Tibial nerve (tissue), 4 donors: Measurements from ENCODE around the gene WNT9B. TPM values are rescaled to one million over a fixed set of nuclear protein-coding genes. Genes with fewer than 3 reads are reported as not detected.

Source experiments
- DNase-seq, 2 donors: peaks; one replicate each; pipeline ENCODE4 v3.0.0-alpha.2; 2019; ENCODE audit warnings: low spot score in 2 of 2
- H3K27ac ChIP-seq, 4 donors: fragments of 200-600 bp; sonication (generic) in 3 of 4; one replicate each; pipeline ENCODE4 v1.5.1; 2017 to 2019; ENCODE audit warnings: mild to moderate bottlenecking in 1 of 4
- H3K27me3 ChIP-seq, 2 donors: fragments of 200-600 bp; sonication (generic) in 1 of 2; one replicate each; pipeline versions ENCODE4 v1.5.1 to v1.6.0; 2017 to 2019
- H3K36me3 ChIP-seq, 3 donors: fragments of 200-600 bp; sonication (generic); one replicate each; pipeline ENCODE4 v1.5.1; 2018 to 2019
- H3K4me1 ChIP-seq, 4 donors: fragments of 200-600 bp; sonication (generic) in 3 of 4; one replicate each; pipeline ENCODE4 v1.5.1; 2017 to 2019
- H3K4me3 ChIP-seq, 4 donors: fragments of 200-600 bp; sonication (generic) in 3 of 4; one replicate each; pipeline ENCODE4 v1.5.1; 2017 to 2019; ENCODE audit warnings: mild to moderate bottlenecking in 1 of 4, moderate library complexity in 1 of 4
- H3K9me3 ChIP-seq, 4 donors: fragments of 200-600 bp; sonication (generic) in 3 of 4; one replicate each; pipeline ENCODE4 v1.5.1; 2017 to 2019
- CTCF ChIP-seq, 5 experiments: fragments of 200-600 bp in 3 of 5; fragments of 450-650 bp in 2 of 5; sonication (generic) in 3 of 5; IDR thresholded peaks; one replicate each; pipeline ENCODE4 v1.5.1; 2016 to 2019; ENCODE audit warnings: antibody characterized with exemption in 5 of 5, mild to moderate bottlenecking in 3 of 5, moderate library complexity in 2 of 5
- EP300 ChIP-seq, 2 donors: sonication (generic); formaldehyde crosslinking; IDR thresholded peaks; one replicate each; pipeline ENCODE4 v1.6.1; 2017; ENCODE audit warnings: antibody characterized with exemption in 2 of 2, mild to moderate bottlenecking in 1 of 2
- POLR2A ChIP-seq, 2 donors: fragments of 450-650 bp; IDR thresholded peaks; one replicate each; pipeline ENCODE4 v1.6.1; 2017; ENCODE audit warnings: antibody characterized with exemption in 2 of 2, mild to moderate bottlenecking in 2 of 2, moderate library complexity in 2 of 2
- WGBS, 2 donors: methylation state at CpG; one replicate each; pipeline ENCODE4 v1.1.5; 2018; 5-methylcytosine and 5-hydroxymethylcytosine counted together
- small RNA-seq: library from RNA; depleted of rRNA; stranded (forward); fragments of <200 nt; gene quantifications from one replicate; pipeline ENCODE3, GENCODE V24; 2016
- total RNA-seq, 4 donors: library from RNA; depleted of rRNA; stranded (reverse); fragments of >200 nt; gene quantifications; one replicate each; pipeline ENCODE4 v1.1.0, GENCODE V29; 2016

WNT9B gene
- total RNA-seq, 4 donors from 2014 or later = 0.78 to 0.90 TPM; not detected in 2

- Histone ChIP-seq H3K27ac (peak overlapping the region in 1 of 4 donors; percentile 23), H3K4me3 (no peak overlapping the region), H3K36me3 (peaks cover 6 to 57% (median 34%) of the 10 kb centered on the region in 3 donors), H3K9me3 (no peaks in the 10 kb centered on the region), H3K4me1 (peaks cover 0 to 54% (median 11%) of the 10 kb centered on the region in 4 donors), H3K27me3 (no peaks in the 10 kb centered on the region)
- no peak for DNase-seq
- 46 to 58% methylated on average over 6 of the region's 6 CpGs for WGBS, 2 donors
- no peak for TF ChIP-seq EP300 (IDR thresholded peaks at IDR 0.05)
- no peak for TF ChIP-seq CTCF (IDR thresholded peaks at IDR 0.05)
- TF ChIP-seq POLR2A (IDR thresholded peaks at IDR 0.05) = no peak
Observed at GRCh38 chr17:46929413-46929812, 78.0 kb downstream of the WNT9B start.

- peaks cover 6 to 64% (median 35%) of the 10 kb centered on the region in 3 donors for H3K36me3 ChIP-seq
- no peak for DNase-seq
- no peak overlapping the region for H3K27ac ChIP-seq
- peaks cover 0 to 48% (median 5%) of the 10 kb centered on the region in 4 donors for H3K4me1 ChIP-seq
- no peak overlapping the region for H3K4me3 ChIP-seq
- 77 to 84% methylated on average over 4 of the region's 4 CpGs for WGBS, 2 donors
- no peaks in the 10 kb centered on the region for H3K27me3 ChIP-seq
- H3K9me3 ChIP-seq = no peaks in the 10 kb centered on the region
- TF ChIP-seq CTCF (IDR thresholded peaks at IDR 0.05) = no peak
- no peak for TF ChIP-seq EP300 (IDR thresholded peaks at IDR 0.05)
- no peak for TF ChIP-seq POLR2A (IDR thresholded peaks at IDR 0.05)
Observed at GRCh38 chr17:46930051-46930450, 78.7 kb downstream of the WNT9B start.

- 83 to 86% methylated on average over 4 of the region's 4 CpGs for WGBS, 2 donors
- TF ChIP-seq CTCF (IDR thresholded peaks at IDR 0.05) (no peak), EP300 (IDR thresholded peaks at IDR 0.05) (no peak), POLR2A (IDR thresholded peaks at IDR 0.05) (no peak)
- DNase-seq = no peak
- H3K27me3 ChIP-seq = no peaks in the 10 kb centered on the region
- H3K4me1 ChIP-seq = peaks cover 0 to 33% (median 2%) of the 10 kb centered on the region in 4 donors
- H3K9me3 ChIP-seq = no peaks in the 10 kb centered on the region
- no peak overlapping the region for H3K27ac ChIP-seq
- H3K36me3 ChIP-seq = peaks cover 9 to 79% (median 48%) of the 10 kb centered on the region in 3 donors
- no peak overlapping the region for H3K4me3 ChIP-seq
Observed at GRCh38 chr17:46931596-46931995, 80.2 kb downstream of the WNT9B start.

- Histone ChIP-seq H3K4me3 (no peak overlapping the region), H3K27ac (no peak overlapping the region), H3K27me3 (no peaks in the 10 kb centered on the region), H3K9me3 (no peaks in the 10 kb centered on the region), H3K36me3 (peaks cover 9 to 98% (median 57%) of the 10 kb centered on the region in 3 donors), H3K4me1 (no peaks in the 10 kb centered on the region)
- 79 to 83% methylated on average over 7 of the region's 7 CpGs for WGBS, 2 donors
- TF ChIP-seq EP300 (IDR thresholded peaks at IDR 0.05) (no peak), CTCF (IDR thresholded peaks at IDR 0.05) (no peak), POLR2A (IDR thresholded peaks at IDR 0.05) (no peak)
- no peak for DNase-seq
Observed at GRCh38 chr17:46935658-46936266, 84.4 kb downstream of the WNT9B start.

Small RNAs within 50 kb of the gene (small RNA-seq; reads per million reads assigned to genes)
- not detected for gene RNU6ATAC3P

Other genes starting within 250 kb of the WNT9B start
- gene WNT3, start 32.9 kb upstream of the WNT9B start, total RNA-seq = under 1 TPM; 0.21 to 0.90 (median 0.73) TPM
- 10 to 100 TPM; 39.3 to 52.6 (median 48.1) TPM for gene GOSR2, start 71.6 kb downstream of the WNT9B start, total RNA-seq
- under 1 TPM in 1 of 4 donors, not detected in 3; 0.59 TPM for gene RPRML, start 127.7 kb downstream of the WNT9B start, total RNA-seq